H1 (cell line): Measurements from ENCODE around the gene ANKS1A. TPM values are rescaled to one million over a fixed set of nuclear protein-coding genes. Genes with fewer than 3 reads are reported as not detected.

Source experiments
- EP300 ChIP-seq, 2 experiments: IDR thresholded peaks; 1 replicate in 1 of 2; 2 replicates in 1 of 2; pipeline ENCODE4 v1.6.1; 2011 to 2012; ENCODE audit warnings: low read depth in 2 of 2, low read length in 2 of 2, mild to moderate bottlenecking in 2 of 2, borderline replicate concordance in 1 of 2, inconsistent platforms in 1 of 2, moderate library complexity in 1 of 2
- HDAC6 ChIP-seq: IDR thresholded peaks from one replicate; pipeline ENCODE4 v1.7.1; 2012; ENCODE audit warnings: low read depth, mild to moderate bottlenecking, inconsistent platforms, low read length, moderate library complexity
- JUND ChIP-seq: IDR thresholded peaks from 2 replicates; pipeline ENCODE4 v1.6.1; 2011; ENCODE audit warnings: mild to moderate bottlenecking, improper control_type of control experiment, low read length
- polyA plus RNA-seq, 7 experiments: library from polyadenylated mRNA; depleted of rRNA in 3 of 7; stranded (reverse) in 5 of 7; unstranded in 2 of 7; fragments of >200 nt in 5 of 7; fragments of 200-250 nt in 2 of 7; gene quantifications; 1 replicate in 5 of 7; 2 replicates in 1 of 7; 4 replicates in 1 of 7; pipeline versions ENCODE4 v1.2.1 to v1.2.3, GENCODE V29; 2011 to 2013; ENCODE audit warnings: missing spikeins in 2 of 7, mixed read lengths in 2 of 7
- total RNA-seq: library from RNA; stranded (reverse); fragmentation: NEBNext Ultra II Directional; extraction: Animal tissue kit (Norgen Biotek cat#: 25700); gene quantifications from 2 replicates; pipeline ENCODE4 v1.2.1, GENCODE V29; 2021
- TF ChIP-seq, protein P1 (sequence below): fragments of 300-600 bp; sonication (generic); IDR thresholded peaks from 2 replicates; pipeline ENCODE4 v1.7.1; 2012; ENCODE audit warnings: low read length, moderate library complexity, mild to moderate bottlenecking, inconsistent platforms; ENCODE audit not compliant: insufficient replicate concordance

The ANKS1A gene
- total and polyA plus RNA-seq, 2 of the 8 experiments (the other 6 are each of a cell fraction or from before 2014, with no cell fraction given) = 9.8 to 30.9 TPM

DNA sequence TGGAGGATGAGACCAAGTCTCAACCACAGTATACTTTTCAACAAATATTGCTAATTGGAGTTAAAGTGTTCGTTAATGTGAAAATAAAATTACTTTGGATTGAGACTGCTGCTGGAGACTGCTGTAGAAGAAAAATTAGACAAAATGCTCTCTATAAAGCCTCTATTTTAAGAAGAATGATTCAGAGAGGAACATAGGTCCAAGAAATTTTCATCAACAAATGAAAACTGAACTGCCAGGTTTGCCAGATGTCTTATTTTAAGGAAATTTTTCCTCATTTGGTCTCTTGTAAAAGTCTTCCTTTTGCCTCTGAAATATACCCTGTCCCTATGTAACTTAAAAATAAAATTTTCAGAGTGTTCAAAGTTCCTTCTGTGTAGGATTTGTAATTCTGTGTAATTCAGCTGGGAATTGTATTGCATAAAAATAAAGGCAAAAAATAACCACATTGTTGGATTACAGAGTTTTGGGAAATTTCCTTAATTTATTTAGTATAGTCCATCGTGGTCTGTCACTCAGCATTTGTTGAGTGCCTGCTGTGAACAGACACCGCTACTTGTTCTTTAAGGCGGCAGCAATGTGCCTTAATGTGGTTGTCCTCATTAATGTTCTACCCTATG is 27.4 kb downstream of the ANKS1A start (continued):
- TF ChIP-seq, protein P1, sequence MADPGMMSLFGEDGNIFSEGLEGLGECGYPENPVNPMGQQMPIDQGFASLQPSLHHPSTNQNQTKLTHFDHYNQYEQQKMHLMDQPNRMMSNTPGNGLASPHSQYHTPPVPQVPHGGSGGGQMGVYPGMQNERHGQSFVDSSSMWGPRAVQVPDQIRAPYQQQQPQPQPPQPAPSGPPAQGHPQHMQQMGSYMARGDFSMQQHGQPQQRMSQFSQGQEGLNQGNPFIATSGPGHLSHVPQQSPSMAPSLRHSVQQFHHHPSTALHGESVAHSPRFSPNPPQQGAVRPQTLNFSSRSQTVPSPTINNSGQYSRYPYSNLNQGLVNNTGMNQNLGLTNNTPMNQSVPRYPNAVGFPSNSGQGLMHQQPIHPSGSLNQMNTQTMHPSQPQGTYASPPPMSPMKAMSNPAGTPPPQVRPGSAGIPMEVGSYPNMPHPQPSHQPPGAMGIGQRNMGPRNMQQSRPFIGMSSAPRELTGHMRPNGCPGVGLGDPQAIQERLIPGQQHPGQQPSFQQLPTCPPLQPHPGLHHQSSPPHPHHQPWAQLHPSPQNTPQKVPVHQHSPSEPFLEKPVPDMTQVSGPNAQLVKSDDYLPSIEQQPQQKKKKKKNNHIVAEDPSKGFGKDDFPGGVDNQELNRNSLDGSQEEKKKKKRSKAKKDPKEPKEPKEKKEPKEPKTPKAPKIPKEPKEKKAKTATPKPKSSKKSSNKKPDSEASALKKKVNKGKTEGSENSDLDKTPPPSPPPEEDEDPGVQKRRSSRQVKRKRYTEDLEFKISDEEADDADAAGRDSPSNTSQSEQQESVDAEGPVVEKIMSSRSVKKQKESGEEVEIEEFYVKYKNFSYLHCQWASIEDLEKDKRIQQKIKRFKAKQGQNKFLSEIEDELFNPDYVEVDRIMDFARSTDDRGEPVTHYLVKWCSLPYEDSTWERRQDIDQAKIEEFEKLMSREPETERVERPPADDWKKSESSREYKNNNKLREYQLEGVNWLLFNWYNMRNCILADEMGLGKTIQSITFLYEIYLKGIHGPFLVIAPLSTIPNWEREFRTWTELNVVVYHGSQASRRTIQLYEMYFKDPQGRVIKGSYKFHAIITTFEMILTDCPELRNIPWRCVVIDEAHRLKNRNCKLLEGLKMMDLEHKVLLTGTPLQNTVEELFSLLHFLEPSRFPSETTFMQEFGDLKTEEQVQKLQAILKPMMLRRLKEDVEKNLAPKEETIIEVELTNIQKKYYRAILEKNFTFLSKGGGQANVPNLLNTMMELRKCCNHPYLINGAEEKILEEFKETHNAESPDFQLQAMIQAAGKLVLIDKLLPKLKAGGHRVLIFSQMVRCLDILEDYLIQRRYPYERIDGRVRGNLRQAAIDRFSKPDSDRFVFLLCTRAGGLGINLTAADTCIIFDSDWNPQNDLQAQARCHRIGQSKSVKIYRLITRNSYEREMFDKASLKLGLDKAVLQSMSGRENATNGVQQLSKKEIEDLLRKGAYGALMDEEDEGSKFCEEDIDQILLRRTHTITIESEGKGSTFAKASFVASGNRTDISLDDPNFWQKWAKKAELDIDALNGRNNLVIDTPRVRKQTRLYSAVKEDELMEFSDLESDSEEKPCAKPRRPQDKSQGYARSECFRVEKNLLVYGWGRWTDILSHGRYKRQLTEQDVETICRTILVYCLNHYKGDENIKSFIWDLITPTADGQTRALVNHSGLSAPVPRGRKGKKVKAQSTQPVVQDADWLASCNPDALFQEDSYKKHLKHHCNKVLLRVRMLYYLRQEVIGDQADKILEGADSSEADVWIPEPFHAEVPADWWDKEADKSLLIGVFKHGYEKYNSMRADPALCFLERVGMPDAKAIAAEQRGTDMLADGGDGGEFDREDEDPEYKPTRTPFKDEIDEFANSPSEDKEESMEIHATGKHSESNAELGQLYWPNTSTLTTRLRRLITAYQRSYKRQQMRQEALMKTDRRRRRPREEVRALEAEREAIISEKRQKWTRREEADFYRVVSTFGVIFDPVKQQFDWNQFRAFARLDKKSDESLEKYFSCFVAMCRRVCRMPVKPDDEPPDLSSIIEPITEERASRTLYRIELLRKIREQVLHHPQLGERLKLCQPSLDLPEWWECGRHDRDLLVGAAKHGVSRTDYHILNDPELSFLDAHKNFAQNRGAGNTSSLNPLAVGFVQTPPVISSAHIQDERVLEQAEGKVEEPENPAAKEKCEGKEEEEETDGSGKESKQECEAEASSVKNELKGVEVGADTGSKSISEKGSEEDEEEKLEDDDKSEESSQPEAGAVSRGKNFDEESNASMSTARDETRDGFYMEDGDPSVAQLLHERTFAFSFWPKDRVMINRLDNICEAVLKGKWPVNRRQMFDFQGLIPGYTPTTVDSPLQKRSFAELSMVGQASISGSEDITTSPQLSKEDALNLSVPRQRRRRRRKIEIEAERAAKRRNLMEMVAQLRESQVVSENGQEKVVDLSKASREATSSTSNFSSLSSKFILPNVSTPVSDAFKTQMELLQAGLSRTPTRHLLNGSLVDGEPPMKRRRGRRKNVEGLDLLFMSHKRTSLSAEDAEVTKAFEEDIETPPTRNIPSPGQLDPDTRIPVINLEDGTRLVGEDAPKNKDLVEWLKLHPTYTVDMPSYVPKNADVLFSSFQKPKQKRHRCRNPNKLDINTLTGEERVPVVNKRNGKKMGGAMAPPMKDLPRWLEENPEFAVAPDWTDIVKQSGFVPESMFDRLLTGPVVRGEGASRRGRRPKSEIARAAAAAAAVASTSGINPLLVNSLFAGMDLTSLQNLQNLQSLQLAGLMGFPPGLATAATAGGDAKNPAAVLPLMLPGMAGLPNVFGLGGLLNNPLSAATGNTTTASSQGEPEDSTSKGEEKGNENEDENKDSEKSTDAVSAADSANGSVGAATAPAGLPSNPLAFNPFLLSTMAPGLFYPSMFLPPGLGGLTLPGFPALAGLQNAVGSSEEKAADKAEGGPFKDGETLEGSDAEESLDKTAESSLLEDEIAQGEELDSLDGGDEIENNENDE = no peak
- TF ChIP-seq JUND (no peak), HDAC6 (no peak), EP300 (IDR thresholded peaks at IDR 0.05; ENCODE audit: borderline replicate concordance in 1 of 2, low read depth in 2 of 2, low read length in 2 of 2) (no peak)
